NT2/D1 (cell line): ENCODE results near the gene ARHGEF37.

Experiments used
- SUZ12 ChIP-seq: IDR thresholded peaks from 2 replicates; pipeline ENCODE4 v1.6.1; 2011; ENCODE audit not compliant: insufficient read length, insufficient read depth; ENCODE audit errors: extremely low read depth
- YY1 ChIP-seq: IDR thresholded peaks from 2 replicates; pipeline ENCODE4 v1.6.1; 2011; ENCODE audit not compliant: insufficient read length, insufficient read depth
- ZNF274 ChIP-seq: IDR thresholded peaks from 2 replicates; pipeline ENCODE4 v1.6.1; 2011; ENCODE audit warnings: mild to moderate bottlenecking, low read depth, low read length

GRCh38 chr5:149658299-149658698 is 77.0 kb downstream of the ARHGEF37 start:
- no peak for TF ChIP-seq SUZ12
- no peak for TF ChIP-seq ZNF274
- no peak for TF ChIP-seq YY1
